Mesothelial cell of epicardium (in vitro differentiated cells): ENCODE measurements around the gene CPA1. TPM values are rescaled to one million over a fixed set of nuclear protein-coding genes. Genes with fewer than 3 reads are reported as not detected.

ENCODE experiments used
- DNase-seq, 2 experiments: peaks; one replicate each; pipeline ENCODE4 v3.0.0; 2021; ENCODE audit warnings: low spot score in 2 of 2; ENCODE audit not compliant: unreplicated experiment in 2 of 2
- H3K27ac Mint-ChIP-seq: 2 replicates; pipeline ENCODE4 v1.8.0; 2021; ENCODE audit warnings: mixed read lengths
- H3K27me3 Mint-ChIP-seq: 2 replicates; pipeline ENCODE4 v1.8.0; 2021; ENCODE audit warnings: low read depth, mixed read lengths
- H3K36me3 Mint-ChIP-seq: 2 replicates; pipeline ENCODE4 v1.8.0; 2021; ENCODE audit warnings: mixed read lengths
- H3K4me1 Mint-ChIP-seq: 2 replicates; pipeline ENCODE4 v1.8.0; 2021; ENCODE audit warnings: mixed read lengths
- H3K4me3 Mint-ChIP-seq: 2 replicates; pipeline ENCODE4 v1.8.0; 2021; ENCODE audit warnings: mild to moderate bottlenecking, moderate library complexity, mixed read lengths
- H3K9me3 Mint-ChIP-seq: 2 replicates; pipeline ENCODE4 v1.8.0; 2021; ENCODE audit warnings: mixed read lengths
- total RNA-seq: library from RNA; stranded (reverse); gene quantifications from 3 replicates; pipeline ENCODE4 v1.2.1, GENCODE V29; 2021
- TF ChIP-seq, protein P1 (sequence below): fragments of 200-600 bp; sonication (generic); IDR thresholded peaks from one replicate; pipeline ENCODE4 v1.5.0; 2021; ENCODE audit warnings: antibody characterized with exemption; ENCODE audit not compliant: unreplicated experiment

Gene CPA1
- total RNA-seq, 1 donor from 2014 or later, result 1.1 TPM

DNA sequence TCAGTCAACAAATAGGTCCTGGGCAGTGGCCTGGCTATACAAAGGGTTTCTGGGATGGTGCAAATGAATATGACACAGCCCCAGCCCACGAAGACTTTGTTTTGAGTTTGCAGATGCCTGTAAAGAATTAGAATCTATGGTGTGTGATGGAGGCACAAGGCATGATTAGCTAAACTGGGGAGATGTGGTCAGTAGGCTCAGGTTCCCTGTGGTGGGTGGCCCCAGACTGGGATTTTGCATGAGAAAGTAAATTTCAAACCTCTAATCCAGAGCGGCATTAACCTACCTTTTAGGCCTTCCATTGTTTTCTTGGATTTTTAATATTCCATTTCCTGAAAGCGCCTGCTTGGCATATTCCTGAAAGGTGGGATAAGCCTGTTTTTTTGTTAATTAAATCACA is 42.1 kb upstream of the CPA1 start:
- DNase-seq, result no peak
- Mint-ChIP-seq H3K27ac (no peak overlapping the region), H3K4me1 (peaks cover 13% of the 10 kb centered on the region), H3K4me3 (no peak overlapping the region), H3K27me3 (no peaks in the 10 kb centered on the region), H3K9me3 (peaks cover 9% of the 10 kb centered on the region), H3K36me3 (peaks cover 7% of the 10 kb centered on the region)
- TF ChIP-seq, protein P1, sequence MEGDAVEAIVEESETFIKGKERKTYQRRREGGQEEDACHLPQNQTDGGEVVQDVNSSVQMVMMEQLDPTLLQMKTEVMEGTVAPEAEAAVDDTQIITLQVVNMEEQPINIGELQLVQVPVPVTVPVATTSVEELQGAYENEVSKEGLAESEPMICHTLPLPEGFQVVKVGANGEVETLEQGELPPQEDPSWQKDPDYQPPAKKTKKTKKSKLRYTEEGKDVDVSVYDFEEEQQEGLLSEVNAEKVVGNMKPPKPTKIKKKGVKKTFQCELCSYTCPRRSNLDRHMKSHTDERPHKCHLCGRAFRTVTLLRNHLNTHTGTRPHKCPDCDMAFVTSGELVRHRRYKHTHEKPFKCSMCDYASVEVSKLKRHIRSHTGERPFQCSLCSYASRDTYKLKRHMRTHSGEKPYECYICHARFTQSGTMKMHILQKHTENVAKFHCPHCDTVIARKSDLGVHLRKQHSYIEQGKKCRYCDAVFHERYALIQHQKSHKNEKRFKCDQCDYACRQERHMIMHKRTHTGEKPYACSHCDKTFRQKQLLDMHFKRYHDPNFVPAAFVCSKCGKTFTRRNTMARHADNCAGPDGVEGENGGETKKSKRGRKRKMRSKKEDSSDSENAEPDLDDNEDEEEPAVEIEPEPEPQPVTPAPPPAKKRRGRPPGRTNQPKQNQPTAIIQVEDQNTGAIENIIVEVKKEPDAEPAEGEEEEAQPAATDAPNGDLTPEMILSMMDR, result no peak

DNA sequence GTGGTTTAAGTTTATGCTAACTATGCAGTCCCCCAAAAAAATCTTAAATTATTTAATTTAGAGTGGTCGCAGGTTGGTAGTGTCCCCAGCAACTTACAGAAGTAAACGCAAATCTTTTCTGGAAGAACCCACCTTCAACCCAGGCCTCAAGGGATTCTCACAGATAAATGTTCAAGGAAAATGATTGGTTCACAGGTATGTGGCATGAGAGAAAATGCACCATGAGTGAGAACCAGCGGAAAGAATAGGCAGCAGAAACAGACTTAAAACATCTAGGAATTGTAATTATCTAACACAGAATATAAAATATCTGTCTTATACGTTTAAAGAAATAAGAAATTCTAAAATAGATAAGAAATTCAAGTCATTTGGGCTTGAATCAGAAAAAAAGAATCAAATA is 38.4 kb upstream of the CPA1 start:
- peaks cover 9% of the 10 kb centered on the region for H3K9me3 Mint-ChIP-seq
- H3K36me3 Mint-ChIP-seq, result peaks cover 3% of the 10 kb centered on the region
- peaks cover 16% of the 10 kb centered on the region for H3K4me1 Mint-ChIP-seq
- TF ChIP-seq, protein P1, result no peak
- H3K27me3 Mint-ChIP-seq, result no peaks in the 10 kb centered on the region
- no peak for DNase-seq
- H3K4me3 Mint-ChIP-seq, result no peak overlapping the region
- H3K27ac Mint-ChIP-seq, result no peak overlapping the region

GRCh38 chr7:130342701-130343380 is 37.5 kb upstream of the CPA1 start:
- no peaks in the 10 kb centered on the region for H3K27me3 Mint-ChIP-seq
- H3K4me3 Mint-ChIP-seq, result no peak overlapping the region
- TF ChIP-seq, protein P1, result no peak
- H3K4me1 Mint-ChIP-seq, result peaks cover 15% of the 10 kb centered on the region
- DNase-seq, result no peak
- H3K36me3 Mint-ChIP-seq, result peaks cover 3% of the 10 kb centered on the region
- H3K27ac Mint-ChIP-seq, result no peak overlapping the region
- H3K9me3 Mint-ChIP-seq, result peaks cover 9% of the 10 kb centered on the region

GRCh38 chr7:130344271-130344866 is 35.9 kb upstream of the CPA1 start, which contains the start of gene CPA5:
Gene CPA5, plus strand, starts transcription at chr7:130344816. Its CDS starts 1,670 bp downstream, at chr7:130346486.
- Mint-ChIP-seq H3K27me3 (no peaks in the 10 kb centered on the region), H3K4me3 (no peak within 1 kb of the TSS), H3K36me3 (peaks cover 3% of the 10 kb centered on the region), H3K9me3 (peaks cover 9% of the 10 kb centered on the region), H3K27ac (peak within 1 kb of the TSS; percentile 79), H3K4me1 (peaks cover 15% of the 10 kb centered on the region)
- TF ChIP-seq, protein P1, result no peak
- no peak for DNase-seq

GRCh38 chr7:130345136-130345535 is 35.2 kb upstream of the CPA1 start:
- no peak overlapping the region for H3K4me3 Mint-ChIP-seq

More at GRCh38 chr7:130345136-130345535, 35.2 kb upstream of the CPA1 start:
- H3K27me3 Mint-ChIP-seq, result no peaks in the 10 kb centered on the region
- peaks cover 9% of the 10 kb centered on the region for H3K9me3 Mint-ChIP-seq
- peaks cover 3% of the 10 kb centered on the region for H3K36me3 Mint-ChIP-seq
- no peak for DNase-seq
- TF ChIP-seq, protein P1, result no peak
- peak overlapping the region; percentile 11 for H3K27ac Mint-ChIP-seq
- peaks cover 19% of the 10 kb centered on the region for H3K4me1 Mint-ChIP-seq
